GM19035 (cell line): ENCODE measurements around the gene TREML2.

Experiments used
- ATAC-seq: cut with Tn5 transposase; IDR thresholded peaks from one replicate; pipeline ENCODE4 v1.9.1; 2021; ENCODE audit not compliant: unreplicated experiment

Gene TREML2

DNA sequence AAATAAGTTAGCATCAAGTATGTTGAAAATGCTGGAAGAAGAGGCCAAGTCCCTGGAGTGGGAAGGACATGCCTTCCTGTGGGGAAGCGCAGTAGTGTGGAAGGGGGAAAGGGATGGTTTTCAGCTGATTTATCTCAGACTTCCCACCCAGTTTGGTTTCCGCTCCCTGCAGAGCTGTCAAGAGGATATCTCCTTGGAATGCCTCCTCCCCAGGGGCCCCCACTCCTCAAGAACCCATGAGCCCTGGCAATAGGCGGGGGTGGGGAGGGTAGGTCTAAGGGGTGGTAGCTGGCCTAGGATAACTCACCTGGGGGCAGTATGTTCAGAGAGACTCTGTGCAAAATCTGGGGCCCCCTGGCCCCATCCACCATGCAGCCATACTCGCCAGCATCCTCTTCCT, 47.5 kb downstream of the TREML2 start:
- no peak for ATAC-seq

DNA sequence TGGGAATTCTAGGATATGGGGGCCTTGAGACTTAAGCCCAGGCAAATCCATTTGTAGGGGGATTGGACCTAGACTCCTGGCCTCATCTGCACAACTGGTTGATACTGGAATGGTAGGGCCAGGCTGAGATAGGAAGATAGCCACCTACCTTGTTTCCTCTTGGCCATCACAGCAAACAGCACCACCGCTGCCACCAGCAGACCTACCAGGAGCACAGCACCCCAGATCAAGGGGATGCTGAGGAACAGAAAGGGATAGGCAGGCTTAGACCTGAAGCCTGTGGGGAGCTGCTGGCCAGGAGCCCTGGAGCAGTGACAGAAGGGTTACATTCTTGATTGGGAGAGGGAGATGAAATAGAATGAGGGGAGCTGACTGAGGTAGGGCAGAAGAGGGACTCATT, 50.3 kb downstream of the TREML2 start:
- ATAC-seq = no peak

- no peak for ATAC-seq
Observed at GRCh38 chr6:41147917-41148316, 53.0 kb downstream of the TREML2 start.
